ENCODE results near the gene ST8SIA6.

The ST8SIA6 gene

GRCh38 chr10:17344206-17344605, 110.2 kb downstream of the ST8SIA6 start:
- Histone ChIP-seq H2AFZ (ENCODE audit: low read length) (no peak overlapping the region), H3K9me2 (replicated peaks; ENCODE audit: low read depth, low read length) (no peaks in the 10 kb centered on the region), H3K9me3 (ENCODE audit: insufficient read depth, low read depth, low read length) (no peaks in the 10 kb centered on the region), H3K4me1 (ENCODE audit: insufficient read depth, low read length, poor library complexity, severe bottlenecking) (no peaks in the 10 kb centered on the region), H3K79me2 (ENCODE audit: insufficient read depth, low read length) (no peaks in the 10 kb centered on the region), H3K4me3 (ENCODE audit: low read length, poor library complexity, severe bottlenecking) (no peak overlapping the region), H3K36me3 (ENCODE audit: insufficient read depth, low read length) (no peaks in the 10 kb centered on the region), H3F3A (ENCODE audit: low read depth) (no peaks in the 10 kb centered on the region), H3K27me3 (ENCODE audit: insufficient read depth, low read length, poor library complexity, severe bottlenecking) (no peaks in the 10 kb centered on the region), H3K4me2 (ENCODE audit: low read depth, low read length, poor library complexity, severe bottlenecking) (no peak overlapping the region), H4K20me1 (ENCODE audit: insufficient read depth, low read length, poor library complexity, severe bottlenecking) (no peaks in the 10 kb centered on the region), H3K9ac (ENCODE audit: low read depth, low read length, poor library complexity, severe bottlenecking) (no peak overlapping the region)
- TF ChIP-seq EZH2phosphoT487 (IDR thresholded peaks at IDR 0.05; ENCODE audit: borderline replicate concordance) = no peak
- TF ChIP-seq, protein P1, sequence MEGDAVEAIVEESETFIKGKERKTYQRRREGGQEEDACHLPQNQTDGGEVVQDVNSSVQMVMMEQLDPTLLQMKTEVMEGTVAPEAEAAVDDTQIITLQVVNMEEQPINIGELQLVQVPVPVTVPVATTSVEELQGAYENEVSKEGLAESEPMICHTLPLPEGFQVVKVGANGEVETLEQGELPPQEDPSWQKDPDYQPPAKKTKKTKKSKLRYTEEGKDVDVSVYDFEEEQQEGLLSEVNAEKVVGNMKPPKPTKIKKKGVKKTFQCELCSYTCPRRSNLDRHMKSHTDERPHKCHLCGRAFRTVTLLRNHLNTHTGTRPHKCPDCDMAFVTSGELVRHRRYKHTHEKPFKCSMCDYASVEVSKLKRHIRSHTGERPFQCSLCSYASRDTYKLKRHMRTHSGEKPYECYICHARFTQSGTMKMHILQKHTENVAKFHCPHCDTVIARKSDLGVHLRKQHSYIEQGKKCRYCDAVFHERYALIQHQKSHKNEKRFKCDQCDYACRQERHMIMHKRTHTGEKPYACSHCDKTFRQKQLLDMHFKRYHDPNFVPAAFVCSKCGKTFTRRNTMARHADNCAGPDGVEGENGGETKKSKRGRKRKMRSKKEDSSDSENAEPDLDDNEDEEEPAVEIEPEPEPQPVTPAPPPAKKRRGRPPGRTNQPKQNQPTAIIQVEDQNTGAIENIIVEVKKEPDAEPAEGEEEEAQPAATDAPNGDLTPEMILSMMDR (conservative IDR thresholded peaks at IDR 0.05; ENCODE audit: low read length) = no peak

- Histone ChIP-seq H3K79me2 (ENCODE audit: insufficient read depth, low read length) (no peaks in the 10 kb centered on the region), H3K4me3 (ENCODE audit: low read length, poor library complexity, severe bottlenecking) (no peak overlapping the region), H3K9ac (ENCODE audit: low read depth, low read length, poor library complexity, severe bottlenecking) (no peak overlapping the region), H3K27me3 (ENCODE audit: insufficient read depth, low read length, poor library complexity, severe bottlenecking) (no peaks in the 10 kb centered on the region), H3K9me3 (ENCODE audit: insufficient read depth, low read depth, low read length) (no peaks in the 10 kb centered on the region), H3K4me1 (ENCODE audit: insufficient read depth, low read length, poor library complexity, severe bottlenecking) (no peaks in the 10 kb centered on the region), H4K20me1 (ENCODE audit: insufficient read depth, low read length, poor library complexity, severe bottlenecking) (no peaks in the 10 kb centered on the region), H3K36me3 (ENCODE audit: insufficient read depth, low read length) (no peaks in the 10 kb centered on the region), H2AFZ (ENCODE audit: low read length) (no peak overlapping the region), H3K4me2 (ENCODE audit: low read depth, low read length, poor library complexity, severe bottlenecking) (no peak overlapping the region), H3F3A (ENCODE audit: low read depth) (no peaks in the 10 kb centered on the region), H3K9me2 (replicated peaks; ENCODE audit: low read depth, low read length) (no peaks in the 10 kb centered on the region; the same call in 1 of the 2 replicates)
- no peak for TF ChIP-seq EZH2phosphoT487 (IDR thresholded peaks at IDR 0.05; ENCODE audit: borderline replicate concordance)
- TF ChIP-seq, protein P1 (conservative IDR thresholded peaks at IDR 0.05; ENCODE audit: low read length) = no peak
These were observed 111.3 kb downstream of the ST8SIA6 start for GRCh38 chr10:17343118-17343517.

GRCh38 chr10:17340144-17340829, 114.1 kb downstream of the ST8SIA6 start:
- no peaks in the 10 kb centered on the region for H3K4me1 ChIP-seq (ENCODE audit: insufficient read depth, low read length, poor library complexity, severe bottlenecking)
- no peak overlapping the region for H3K9ac ChIP-seq (ENCODE audit: low read depth, low read length, poor library complexity, severe bottlenecking)
- TF ChIP-seq EZH2phosphoT487 (IDR thresholded peaks at IDR 0.05; ENCODE audit: borderline replicate concordance) = no peak
- TF ChIP-seq, protein P1 (conservative IDR thresholded peaks at IDR 0.05; ENCODE audit: low read length) = no peak
- no peaks in the 10 kb centered on the region for H4K20me1 ChIP-seq (ENCODE audit: insufficient read depth, low read length, poor library complexity, severe bottlenecking)
- H3K27me3 ChIP-seq (ENCODE audit: insufficient read depth, low read length, poor library complexity, severe bottlenecking) = no peaks in the 10 kb centered on the region
- no peaks in the 10 kb centered on the region for H3K79me2 ChIP-seq (ENCODE audit: insufficient read depth, low read length)
- H3K9me2 ChIP-seq (replicated peaks; ENCODE audit: low read depth, low read length) = no peaks in the 10 kb centered on the region; the same call in 1 of the 2 replicates
- H3K4me2 ChIP-seq (ENCODE audit: low read depth, low read length, poor library complexity, severe bottlenecking) = no peak overlapping the region
- H3K9me3 ChIP-seq (ENCODE audit: insufficient read depth, low read depth, low read length) = no peaks in the 10 kb centered on the region
- H3F3A ChIP-seq (ENCODE audit: low read depth) = no peaks in the 10 kb centered on the region
- H3K36me3 ChIP-seq (ENCODE audit: insufficient read depth, low read length) = no peaks in the 10 kb centered on the region
- no peak overlapping the region for H3K4me3 ChIP-seq (ENCODE audit: low read length, poor library complexity, severe bottlenecking)
- no peak overlapping the region for H2AFZ ChIP-seq (ENCODE audit: low read length)

Data from Loucy (cell line).